OCI-M2 (cell line): ENCODE results near the gene CSAG1.
"Not testable (repeated sequence)": the region's sequence is repeated elsewhere in the genome, so short reads cannot be mapped to it uniquely, and the experiment has no call there.

Experiments
- DNase-seq: peaks from one replicate; lab custom pipeline; 2025; ENCODE audit not compliant: unreplicated experiment; lab: John Stamatoyannopoulos, UW

The CSAG1 gene

GRCh38 chrX:152733261-152733975 lies at the start of gene CSAG1, which contains the start of gene MAGEA12:
CSAG1 (minus strand) TSS chrX:152733721; CDS start chrX:152732460, 1,261 bp downstream.
MAGEA12 (plus strand) TSS chrX:152733757; CDS start chrX:152736162, 2,405 bp downstream.
- no peak for DNase-seq

- DNase-seq, result not testable (repeated sequence)
These were observed 36.2 kb upstream of the CSAG1 start, which contains the start of gene MAGEA6 for GRCh38 chrX:152769549-152770289. MAGEA6 (minus strand) TSS chrX:152769689; CDS start chrX:152767650, 2,039 bp downstream.

- not testable (repeated sequence) for DNase-seq
These were observed 33.0 kb upstream of the CSAG1 start for GRCh38 chrX:152766562-152766961.

GRCh38 chrX:152761582-152761981 lies 28.1 kb upstream of the CSAG1 start:
- not testable (repeated sequence) for DNase-seq

- not testable (repeated sequence) for DNase-seq
These were observed 26.0 kb upstream of the CSAG1 start for GRCh38 chrX:152759544-152759943.

- DNase-seq, result not testable (repeated sequence)
These were observed 25.4 kb upstream of the CSAG1 start, which contains the start of gene CSAG3 for GRCh38 chrX:152758918-152759317. CSAG3 (plus strand) TSS chrX:152759218.

- not testable (repeated sequence) for DNase-seq
These were observed 21.4 kb upstream of the CSAG1 start for GRCh38 chrX:152754871-152755270.

GRCh38 chrX:152753686-152754650 lies 20.4 kb upstream of the CSAG1 start, which contains the start of gene MAGEA2:
MAGEA2 (minus strand) TSS chrX:152753842; CDS start chrX:152751363, 2,479 bp downstream.
- not testable (repeated sequence) for DNase-seq

- DNase-seq, result no peak
These were observed 5.0 kb upstream of the CSAG1 start for GRCh38 chrX:152738560-152738959.

- DNase-seq, result not testable (repeated sequence)
These were observed 3.0 kb upstream of the CSAG1 start for GRCh38 chrX:152736528-152736927.

GRCh38 chrX:152735860-152736511 lies 2.5 kb upstream of the CSAG1 start:
- DNase-seq, result no peak

- DNase-seq, result no peak
These were observed 1.6 kb upstream of the CSAG1 start for GRCh38 chrX:152735101-152735500.

GRCh38 chrX:152734143-152734858 lies 780 bp upstream of the CSAG1 start:
- not testable (repeated sequence) for DNase-seq

GRCh38 chrX:152725409-152725808 lies 8.1 kb downstream of the CSAG1 start:
- no peak for DNase-seq

GRCh38 chrX:152713815-152714787 lies 19.4 kb downstream of the CSAG1 start, which contains the start of gene MAGEA2B:
MAGEA2B (plus strand) TSS chrX:152714628; CDS start chrX:152717107, 2,479 bp downstream.
- not testable (repeated sequence) for DNase-seq

- not testable (repeated sequence) for DNase-seq
These were observed 20.3 kb downstream of the CSAG1 start for GRCh38 chrX:152713195-152713594.

GRCh38 chrX:152709173-152709572 lies 24.3 kb downstream of the CSAG1 start, which contains the start of gene CSAG2:
CSAG2 (minus strand) TSS chrX:152709273; CDS start chrX:152709112, 161 bp downstream.
- DNase-seq, result not testable (repeated sequence)

- DNase-seq, result not testable (repeated sequence)
These were observed 27.0 kb downstream of the CSAG1 start for GRCh38 chrX:152706500-152706899.
